ENCODE data around the gene SFMBT2.
"Not testable (repeated sequence)": the region's sequence is repeated elsewhere in the genome, so short reads cannot be mapped to it uniquely, and the experiment has no call there.

The SFMBT2 gene

DNA sequence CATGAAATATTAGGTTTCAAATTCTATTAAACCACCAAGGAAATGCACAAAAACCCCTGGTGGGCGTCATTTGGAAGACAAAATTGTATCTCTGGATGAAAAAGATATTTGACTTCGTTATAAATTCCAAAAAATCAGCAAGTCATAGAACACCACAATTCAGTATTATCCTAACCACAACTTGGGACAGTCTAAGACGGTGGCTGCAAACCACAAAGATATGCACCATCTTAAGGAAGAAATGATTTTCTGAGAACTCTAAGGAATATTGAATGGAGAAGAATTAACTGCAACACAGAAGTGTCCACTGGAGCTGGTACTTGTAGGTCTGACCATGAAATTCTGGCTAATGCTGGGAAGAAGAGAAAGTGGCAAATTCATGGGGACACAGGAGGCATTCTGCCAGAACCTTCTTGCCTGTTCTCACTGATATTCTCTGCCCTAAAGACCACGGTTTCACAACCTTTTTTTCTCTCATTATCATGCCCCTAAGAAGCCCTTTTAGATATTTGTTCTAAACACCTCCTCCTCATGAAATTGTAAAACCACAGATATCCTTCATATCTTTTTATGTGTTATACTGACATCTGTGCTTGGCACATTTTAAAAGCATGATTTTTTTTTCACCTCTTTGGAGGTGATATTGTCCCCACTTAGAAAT, 92.9 kb downstream of the SFMBT2 start:
- DNase-seq: no peak

GRCh38 chr10:7316839-7317238, 94.0 kb downstream of the SFMBT2 start:
- DNase-seq: no peak

DNA sequence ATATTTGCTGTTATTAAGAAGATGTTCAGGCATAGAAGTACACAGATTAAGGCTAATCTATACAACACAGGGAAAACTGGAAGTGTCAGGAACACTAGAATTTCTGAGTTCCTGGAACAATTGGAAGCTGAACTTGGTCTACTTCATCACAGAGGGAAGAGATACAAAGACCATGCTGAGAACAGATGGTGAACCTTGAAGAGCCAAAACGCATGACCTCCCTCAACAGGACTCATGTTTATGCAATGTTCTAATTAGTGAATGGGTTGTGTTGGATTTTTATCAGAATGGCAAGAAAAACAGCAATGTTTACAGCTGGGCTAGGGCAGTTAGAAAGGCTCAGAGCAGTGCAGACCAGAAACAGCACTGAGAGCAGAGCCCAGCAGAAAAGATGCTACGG, 94.9 kb downstream of the SFMBT2 start:
- DNase-seq: no peak

DNA sequence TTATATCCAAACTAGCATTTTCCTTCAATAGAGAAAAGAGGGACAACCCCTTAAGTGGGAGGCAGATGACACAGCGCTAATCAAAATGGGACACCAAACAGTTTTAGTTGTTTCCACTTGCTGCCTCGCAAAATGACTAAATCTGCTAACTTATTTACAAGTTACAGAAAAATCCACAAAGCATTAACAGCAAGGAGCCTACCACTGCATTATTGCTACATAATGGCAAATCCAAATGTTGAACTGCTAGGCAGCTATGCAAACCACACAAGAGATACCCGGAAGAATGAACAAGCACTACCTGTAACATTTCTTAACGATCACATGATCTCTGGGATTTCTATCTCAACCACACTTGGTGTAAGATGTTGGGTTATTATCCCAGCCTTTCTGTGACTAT, 96.7 kb downstream of the SFMBT2 start:
- no peak for DNase-seq

- DNase-seq: no peak
Observed at GRCh38 chr10:7312488-7312857, 98.4 kb downstream of the SFMBT2 start.

- not testable (repeated sequence) for DNase-seq
Observed at GRCh38 chr10:7311850-7312487, 98.9 kb downstream of the SFMBT2 start.

DNA sequence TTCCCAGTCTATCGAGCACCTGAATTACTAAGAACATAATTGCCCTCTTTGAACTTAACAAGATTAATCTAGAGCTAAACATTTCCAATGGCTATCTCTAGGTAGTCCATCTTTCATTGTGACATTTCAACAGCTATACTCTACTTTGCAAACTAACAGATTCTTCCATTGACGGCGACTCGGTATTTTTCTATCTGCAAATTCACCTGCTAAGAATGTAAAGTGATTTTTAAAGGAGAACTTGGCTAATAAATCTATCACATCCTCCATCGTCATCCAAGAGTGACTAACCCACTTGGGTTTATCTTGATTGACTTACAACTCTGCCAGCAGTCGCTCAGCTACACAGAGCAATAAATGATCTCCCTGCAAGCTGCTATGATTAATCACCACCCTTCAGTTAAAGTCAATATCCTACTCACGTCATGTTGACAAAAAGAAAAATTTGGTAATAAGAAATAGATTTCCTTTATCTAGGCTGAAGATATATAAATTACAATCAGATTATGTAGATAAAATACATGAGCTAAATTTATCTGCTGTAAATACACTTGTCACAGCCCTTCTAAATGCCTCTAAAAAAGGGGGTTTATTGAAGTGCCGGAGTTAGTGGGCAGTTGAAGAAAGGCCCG, 99.5 kb downstream of the SFMBT2 start:
- no peak for DNase-seq

GRCh38 chr10:7310076-7310475, 100.8 kb downstream of the SFMBT2 start:
- no peak for DNase-seq

DNA sequence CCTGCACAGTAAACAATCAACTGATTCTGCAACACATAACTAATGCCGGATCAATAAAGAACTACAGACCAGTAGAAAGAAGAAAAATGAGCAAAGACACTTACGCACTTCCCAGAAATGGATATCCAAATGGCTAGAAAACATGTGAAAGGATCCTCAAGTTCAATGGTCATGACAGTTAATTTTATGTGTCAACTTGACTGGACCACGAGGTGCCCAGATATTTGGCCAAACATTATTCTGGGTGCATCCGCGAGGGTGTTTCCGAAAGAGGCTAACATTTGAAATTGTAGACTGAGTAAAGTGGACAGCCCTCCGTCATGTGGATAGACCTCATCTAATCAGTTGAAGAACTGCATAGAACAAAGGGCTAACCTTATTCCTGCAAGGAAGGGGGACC, 102.0 kb downstream of the SFMBT2 start:
- DNase-seq: no peak

DNA sequence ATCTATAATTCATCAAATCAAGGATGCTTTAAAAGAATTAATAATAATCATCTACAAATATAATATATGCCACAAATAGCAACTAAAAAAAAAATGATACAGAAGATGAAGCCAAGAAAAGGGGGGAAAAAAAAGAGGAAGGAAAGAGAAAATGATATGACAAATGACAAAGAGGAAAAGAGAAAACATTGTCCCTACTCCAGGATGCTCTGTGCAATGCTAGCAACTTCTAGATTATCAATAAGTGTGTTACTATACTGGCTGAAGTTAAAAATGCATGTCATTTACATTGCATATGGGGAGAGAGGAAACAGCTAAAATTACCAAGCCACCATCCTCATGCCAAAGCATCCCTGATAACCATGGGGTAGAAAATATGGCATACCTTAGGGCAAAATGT, 104.2 kb downstream of the SFMBT2 start:
- no peak for DNase-seq

DNA sequence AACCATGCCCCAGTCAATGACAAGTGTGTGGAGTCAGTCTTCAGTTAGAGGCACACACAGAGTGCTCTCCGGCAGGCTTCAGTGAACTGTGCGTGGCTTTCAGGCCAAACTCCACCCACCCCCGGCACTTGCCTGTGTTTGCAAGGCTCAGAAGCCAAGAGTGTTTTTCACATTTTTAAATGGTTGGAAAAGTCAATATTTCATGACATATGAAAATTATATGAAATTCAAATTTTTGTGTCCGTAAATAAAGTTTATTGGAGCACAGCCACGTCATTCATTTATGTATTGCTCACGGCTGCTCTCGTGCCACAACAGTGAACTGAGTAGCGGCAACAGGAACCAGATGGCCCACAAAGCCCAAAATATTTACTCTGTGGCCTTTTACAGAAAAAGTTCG, 104.7 kb downstream of the SFMBT2 start:
- DNase-seq: no peak

GRCh38 chr10:7305053-7305452, 105.8 kb downstream of the SFMBT2 start:
- DNase-seq: no peak

DNA sequence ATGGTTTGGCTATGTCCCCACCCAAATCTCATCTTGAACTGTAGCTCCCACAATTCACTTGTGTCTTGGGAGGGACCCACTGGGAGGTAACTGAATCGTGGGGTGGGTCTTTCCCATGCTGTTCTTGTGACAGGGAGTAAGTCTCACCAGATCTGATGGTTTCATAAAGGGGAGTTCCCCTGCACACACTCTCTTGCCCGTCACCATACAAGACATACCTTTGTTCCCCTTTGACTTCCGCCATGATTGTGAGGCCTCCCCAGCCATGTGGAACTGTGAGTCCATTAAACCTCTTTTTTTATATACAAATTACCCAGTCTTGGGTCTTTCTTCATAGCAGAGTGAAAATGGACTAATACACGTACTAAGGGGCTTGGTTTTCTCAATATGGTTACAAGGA, 106.7 kb downstream of the SFMBT2 start:
- no peak for DNase-seq

DNA sequence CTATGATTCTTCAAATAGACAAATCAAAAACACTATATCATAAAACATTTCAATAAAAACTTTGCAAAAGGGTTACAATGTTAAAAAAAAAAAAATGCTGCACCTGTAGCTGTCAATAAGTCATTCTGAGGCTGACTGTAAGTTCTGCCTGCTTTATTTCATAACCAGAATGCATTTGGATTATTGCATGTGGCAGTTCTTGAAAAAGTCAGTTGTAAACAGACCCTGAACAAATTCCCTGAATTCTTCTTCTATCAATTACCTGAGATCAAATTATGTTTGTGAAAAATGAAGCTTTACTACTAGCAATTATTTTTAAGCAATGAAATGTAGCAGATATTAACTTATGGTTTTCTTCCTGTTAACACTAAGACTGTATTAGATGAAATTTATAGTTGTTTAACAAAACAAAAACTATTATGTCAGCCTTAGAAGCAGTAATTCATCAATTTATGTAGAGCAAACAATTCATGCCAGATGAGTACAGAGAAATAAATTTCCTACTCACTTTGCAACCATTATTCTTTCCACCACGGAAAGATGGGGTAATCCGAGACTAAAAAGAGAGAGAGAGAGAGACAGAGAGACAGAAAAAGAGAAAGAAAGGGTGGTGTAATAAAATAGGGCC, 107.8 kb downstream of the SFMBT2 start:
- no peak for DNase-seq

- DNase-seq: no peak
Observed at GRCh38 chr10:7302392-7302906, 108.4 kb downstream of the SFMBT2 start.

DNA sequence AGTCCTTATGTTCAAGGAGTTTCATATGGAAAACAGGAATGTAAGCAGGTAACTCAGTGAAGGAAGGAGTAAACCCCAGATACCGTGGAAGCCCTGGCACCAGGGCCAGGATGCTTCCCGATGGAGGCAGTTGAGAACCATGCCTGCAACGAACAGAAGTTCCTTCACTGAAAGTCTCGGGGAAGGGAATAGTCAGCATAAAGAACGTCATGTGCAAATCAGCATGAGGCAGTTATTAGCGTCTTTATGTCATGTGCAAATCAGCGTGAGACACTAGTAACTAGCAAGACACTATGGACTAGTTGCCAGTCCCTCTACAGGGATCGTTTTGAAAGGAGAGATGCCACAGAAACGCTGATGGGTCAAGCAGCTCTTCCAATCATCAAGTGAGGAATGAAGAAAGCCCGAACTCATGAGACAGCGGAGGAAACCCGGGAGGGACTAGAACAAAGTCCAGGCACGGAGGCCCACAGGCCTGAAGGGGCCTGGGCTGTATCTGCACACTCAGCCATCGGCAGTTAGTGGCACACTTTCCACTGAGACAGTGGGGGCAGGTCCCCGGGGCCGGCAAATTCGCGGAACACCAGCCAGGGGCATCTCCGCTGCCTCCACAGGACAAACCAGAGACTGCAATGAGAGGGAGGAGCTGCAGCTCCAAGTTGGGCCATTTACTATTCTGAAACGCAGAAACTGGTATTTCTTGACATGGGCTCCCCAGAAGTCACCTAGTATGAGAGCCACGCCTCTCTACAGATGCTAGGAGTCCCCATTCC, 109.6 kb downstream of the SFMBT2 start:
- no peak for DNase-seq

- DNase-seq: no peak
Observed at GRCh38 chr10:7300384-7300971, 110.4 kb downstream of the SFMBT2 start.

- DNase-seq: not testable (repeated sequence)
Observed at GRCh38 chr10:7299601-7300325, 111.1 kb downstream of the SFMBT2 start.

DNA sequence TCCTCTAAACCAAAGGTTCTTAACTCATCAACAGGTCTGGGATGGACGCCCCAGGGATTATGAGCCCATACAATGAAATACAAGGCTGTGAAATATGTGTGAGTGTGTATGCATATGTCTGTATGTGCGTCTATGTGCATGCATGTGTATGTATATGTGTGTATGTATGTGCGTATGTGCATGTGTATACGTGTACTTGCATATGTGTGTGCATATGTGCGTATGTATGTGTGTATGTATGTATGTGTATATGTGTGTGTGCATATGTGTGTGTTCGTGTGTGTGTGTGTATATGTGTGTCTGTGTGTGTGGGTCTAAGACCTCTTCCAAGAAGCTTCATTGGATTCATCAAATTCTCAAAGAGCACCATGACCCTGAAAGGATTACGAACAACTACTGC, 112.3 kb downstream of the SFMBT2 start:
- DNase-seq: no peak

- no peak for DNase-seq
Observed at GRCh38 chr10:7297094-7297493, 113.7 kb downstream of the SFMBT2 start.

DNA sequence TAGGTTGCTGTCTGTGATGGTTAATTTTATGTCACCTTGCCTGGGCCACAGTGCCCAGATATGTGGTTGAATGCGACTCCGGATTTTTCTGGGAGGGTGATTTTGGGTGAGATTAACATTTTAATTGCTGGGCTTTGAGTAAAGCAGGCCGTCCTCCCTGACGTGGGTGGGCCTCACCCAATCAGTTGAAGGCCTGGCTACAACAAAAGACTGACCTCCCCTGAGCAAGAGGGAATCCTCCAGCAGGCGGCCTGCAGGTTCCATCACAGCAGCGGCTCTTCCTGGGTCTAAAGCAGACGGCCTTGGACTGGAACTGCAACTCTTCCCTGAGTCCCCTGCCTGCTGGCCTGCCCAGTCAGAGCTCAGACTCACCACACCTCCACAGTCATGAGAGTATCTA, 114.2 kb downstream of the SFMBT2 start:
- DNase-seq: no peak

DNA sequence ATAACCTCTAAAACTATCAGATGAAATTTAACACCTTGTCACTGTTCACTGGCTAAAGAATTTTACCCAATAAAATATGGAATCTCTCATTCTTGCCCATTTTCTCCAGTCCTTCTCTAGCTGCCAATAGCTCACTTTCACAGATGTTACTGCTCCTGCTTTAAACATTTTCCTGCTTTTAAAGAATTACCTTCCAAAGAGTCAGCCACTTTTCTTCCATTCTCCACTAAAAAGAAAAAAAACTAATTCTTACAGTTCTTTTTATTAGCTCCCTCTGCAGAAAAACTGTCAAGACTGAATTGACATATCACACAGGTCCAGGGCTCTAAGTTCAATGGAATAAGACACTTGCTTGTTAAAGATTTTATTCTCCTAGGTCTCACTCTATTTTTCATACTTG, 114.8 kb downstream of the SFMBT2 start:
- no peak for DNase-seq

Data from stimulated activated CD4-positive, alpha-beta T cell treated with anti-CD3 and anti-CD28 coated beads, Interleukin-4, amount 100 ng/mL, for 4 hours (primary cell).